Right cardiac atrium (tissue), 5 donors: ENCODE data around the gene NACC2. TPM values are rescaled to one million over a fixed set of nuclear protein-coding genes. Genes with fewer than 3 reads are reported as not detected.
"Not testable (repeated sequence)": the region's sequence is repeated elsewhere in the genome, so short reads cannot be mapped to it uniquely, and the experiment has no call there.

Experiments used
- ATAC-seq, 2 donors: fragments of 200-7000 bp; cut with Tn5 transposase; one replicate each; pipeline versions ENCODE4 v1.8.0 to v1.9.1; 2020; ENCODE audit warnings: moderate library complexity in 2 of 2, mild to moderate bottlenecking in 1 of 2
- DNase-seq, 3 donors: peaks; one replicate each; pipeline ENCODE4 v3.0.0-alpha.2; 2020
- H3K27ac ChIP-seq: one replicate; pipeline ENCODE4 v1.5.1; 2013; ENCODE audit warnings: mild to moderate bottlenecking, low read length, control low read depth, moderate library complexity
- H3K27me3 ChIP-seq: one replicate; pipeline ENCODE4 v1.6.1; 2013; ENCODE audit not compliant: control insufficient read depth, insufficient read depth
- H3K4me1 ChIP-seq: one replicate; pipeline ENCODE4 v1.6.1; 2013; ENCODE audit warnings: low read length; ENCODE audit not compliant: control insufficient read depth, insufficient read depth
- H3K4me3 ChIP-seq: one replicate; pipeline ENCODE4 v1.5.1; 2013; ENCODE audit warnings: low read length, control low read depth
- H3K9me3 ChIP-seq: one replicate; pipeline ENCODE4 v1.6.1; 2013; ENCODE audit warnings: low read length; ENCODE audit not compliant: control insufficient read depth
- WGBS: extraction: QIAGEN DNeasy Blood & Tissue Kit; methylation state at CpG from one replicate; pipeline ENCODE4 v1.1.7; 2013; 5-methylcytosine and 5-hydroxymethylcytosine counted together
- intact Hi-C, 4 donors: fragments of 100-400 bp; cut with DNase I; formaldehyde crosslinking; loops; one replicate each; pipeline versions ENCODE4 v1.11.0 to v1.14.0; 2022 to 2023
- polyA plus RNA-seq: library from polyadenylated mRNA; stranded (reverse); fragments of 200-250 nt; gene quantifications from one replicate; pipeline ENCODE4 v1.2.3, GENCODE V29; 2013
- total RNA-seq, 4 donors: library from RNA; stranded (reverse); fragmentation: NEBNext Ultra II Directional; extraction: Animal tissue kit (Norgen Biotek cat#: 25700); gene quantifications; one replicate each; pipeline ENCODE4 v1.2.1, GENCODE V29; 2021
- donor health status: healthy with polysubstance abuse.
- donor health status: DM: no; HTN: yes; CAD: no.
- donor health status: DM: no; HTN: no; CAD: no.
- donor health status: DM: no; HTN: yes; CAD: no; lungs with severe emphysema.
- donor health status: DM: yes; HTN: yes; CAD: no.

NACC2 gene
- total and polyA plus RNA-seq, 5 donors = 19.4 to 45.3 (median 34.1) TPM

DNA sequence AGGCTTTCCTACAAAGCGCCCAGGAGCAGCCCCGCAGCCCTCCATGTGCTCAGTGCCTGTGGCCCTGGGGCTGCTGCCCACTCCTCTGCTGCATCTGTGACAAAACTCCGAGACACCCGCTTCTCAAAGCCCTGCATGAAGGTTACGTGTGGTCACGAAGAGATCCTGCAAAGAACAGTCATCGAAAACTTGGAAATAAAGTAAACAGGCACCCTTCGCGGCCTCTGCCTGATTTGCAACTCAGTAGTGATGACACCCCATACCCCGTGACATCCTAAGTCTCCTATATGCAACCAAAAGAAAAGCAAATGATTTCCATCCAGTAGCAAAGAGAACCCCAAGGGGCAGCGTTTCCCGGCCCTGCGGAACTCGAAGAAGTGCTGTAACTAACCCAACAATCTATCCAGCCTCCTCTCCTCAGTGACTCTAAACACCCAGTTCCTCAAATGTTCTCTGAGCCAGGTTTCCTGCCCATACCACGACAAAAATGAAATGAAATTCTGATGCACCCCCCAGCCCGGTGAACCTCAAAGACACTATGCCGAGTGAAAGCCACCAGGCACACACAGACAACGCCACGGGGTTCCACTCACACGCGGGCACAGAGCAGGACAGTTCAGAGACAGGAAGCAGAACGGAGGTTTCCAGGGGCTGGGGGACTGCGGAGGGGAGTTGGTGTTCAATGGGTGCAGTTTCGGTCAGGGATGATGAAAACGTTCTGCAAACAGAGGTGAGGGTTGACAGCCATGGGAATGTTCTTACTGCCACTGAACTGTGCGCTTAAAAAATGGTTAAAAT, 19.0 kb downstream of the NACC2 start:
- Histone ChIP-seq H3K4me1 (no peaks in the 10 kb centered on the region), H3K4me3 (no peak overlapping the region), H3K9me3 (no peaks in the 10 kb centered on the region), H3K27ac (no peak overlapping the region), H3K27me3 (no peaks in the 10 kb centered on the region)
- DNase-seq = peak in 2 of 3 donors; percentile 29 to 57
- intact Hi-C loops = no loop called here
- no peak for ATAC-seq
- 82% methylated on average over 26 of the region's 26 CpGs for WGBS

DNA sequence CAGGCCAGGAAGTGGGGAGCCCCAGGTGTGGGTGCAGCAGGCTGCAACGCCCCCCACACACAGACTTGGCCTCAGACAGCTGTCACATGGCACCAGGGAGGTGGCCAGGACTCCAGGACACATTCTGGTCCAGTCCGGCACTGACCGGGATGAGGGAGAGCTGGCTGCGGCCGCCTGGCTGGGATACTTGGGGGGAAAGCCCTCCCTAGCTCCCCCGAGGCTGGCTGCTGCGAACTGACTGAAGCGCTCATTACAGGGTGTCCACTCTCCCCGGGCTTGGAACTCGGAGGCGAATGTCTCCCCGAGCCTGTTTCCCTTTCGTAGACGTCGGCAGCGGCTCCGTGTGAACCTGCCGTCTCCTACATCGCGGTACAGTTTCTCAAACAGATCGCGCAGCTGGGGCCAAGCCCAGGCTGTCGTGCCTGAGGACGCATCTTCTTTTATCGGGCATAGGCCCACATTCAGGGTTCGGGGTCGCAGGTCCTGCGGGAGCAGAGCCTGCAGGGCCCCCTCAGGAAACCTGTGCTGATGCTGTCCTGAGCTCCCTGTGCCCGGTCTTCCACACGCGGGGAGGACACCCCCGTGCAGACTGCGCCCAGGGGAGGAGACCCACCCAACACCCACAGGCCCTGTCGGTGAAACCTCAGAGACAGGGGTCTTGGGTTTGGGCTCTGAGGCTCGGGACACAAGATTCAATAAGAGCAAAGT, 19.8 kb downstream of the NACC2 start:
- Histone ChIP-seq H3K4me3 (no peak overlapping the region), H3K4me1 (no peaks in the 10 kb centered on the region), H3K9me3 (no peaks in the 10 kb centered on the region), H3K27ac (no peak overlapping the region), H3K27me3 (no peaks in the 10 kb centered on the region)
- WGBS = 86% methylated on average over 35 of the region's 35 CpGs
- DNase-seq (peak in 2 of 3 donors; percentile 46 to 52), ATAC-seq (peak in 1 of 2 donors; percentile 11)
- intact Hi-C loops = no loop called here

DNA sequence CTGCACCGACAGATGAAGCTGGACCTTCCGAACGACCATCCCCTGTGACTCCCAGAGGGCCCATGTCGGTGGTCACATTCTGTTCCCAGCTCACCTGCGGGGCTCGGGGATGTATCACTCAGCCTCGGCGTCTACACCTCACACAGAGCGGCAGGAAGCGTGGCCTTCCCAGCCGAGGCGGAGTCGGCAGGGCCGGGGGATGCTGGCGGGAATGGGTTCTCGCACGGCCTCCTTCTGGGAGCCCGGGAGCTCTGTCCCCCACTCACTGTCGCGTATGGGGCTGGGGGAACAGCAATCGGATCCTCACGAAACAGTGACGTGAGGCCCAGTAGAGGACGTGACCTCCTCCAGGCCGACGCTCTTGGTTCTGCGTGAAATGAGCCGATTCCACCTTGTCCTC, 20.4 kb downstream of the NACC2 start:
- DNase-seq = peak in 1 of 3 donors; percentile 43
- 90% methylated on average over 28 of the region's 28 CpGs for WGBS
- H3K4me1 ChIP-seq = no peaks in the 10 kb centered on the region
- ATAC-seq = no peak
- H3K9me3 ChIP-seq = no peaks in the 10 kb centered on the region
- H3K27me3 ChIP-seq = no peaks in the 10 kb centered on the region
- intact Hi-C loops = no loop called here
- no peak overlapping the region for H3K27ac ChIP-seq
- no peak overlapping the region for H3K4me3 ChIP-seq

DNA sequence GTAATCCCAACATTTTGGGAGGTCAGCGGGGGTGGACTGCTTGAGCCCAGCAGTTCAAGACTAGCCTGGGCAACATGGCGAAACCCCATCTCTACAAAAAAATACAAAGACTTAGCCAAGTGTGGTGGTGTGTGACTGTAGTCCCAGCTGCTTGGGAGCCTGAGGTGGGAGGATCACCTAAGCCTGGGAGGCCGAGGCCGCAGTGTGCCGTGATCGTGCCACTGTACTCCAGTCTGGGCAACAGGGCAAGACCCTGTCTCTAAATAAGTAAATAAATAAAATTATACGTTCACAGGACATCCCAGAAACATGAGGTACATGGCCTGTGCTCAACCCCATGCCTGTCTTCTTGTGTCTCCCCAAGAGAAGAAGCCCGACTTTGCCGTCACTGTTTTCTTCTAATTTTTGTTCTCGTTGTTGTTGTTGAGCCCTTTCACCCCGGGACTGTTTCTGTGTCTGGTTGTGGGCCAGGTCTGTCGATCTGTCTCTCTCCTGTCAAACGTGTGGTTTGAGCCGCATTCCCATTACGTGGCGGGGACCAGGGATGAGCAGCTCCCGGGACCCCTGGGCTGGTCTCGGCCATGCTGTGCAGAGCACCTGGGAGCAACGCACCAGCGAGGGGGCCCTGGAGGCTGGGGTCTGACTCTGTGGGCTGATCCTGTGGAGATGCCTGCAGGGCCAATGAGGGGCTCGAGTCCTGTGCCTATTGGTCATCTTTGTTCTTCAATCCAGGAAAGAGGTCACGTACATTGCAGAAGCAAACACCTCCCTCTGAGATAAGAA, 32.2 kb downstream of the NACC2 start:
- no peak for DNase-seq
- no peak overlapping the region for H3K27ac ChIP-seq
- intact Hi-C loops = no loop called here
- 91% methylated on average over 22 of the region's 22 CpGs for WGBS
- ATAC-seq = no peak
- no peaks in the 10 kb centered on the region for H3K4me1 ChIP-seq
- H3K9me3 ChIP-seq = no peaks in the 10 kb centered on the region
- no peak overlapping the region for H3K4me3 ChIP-seq
- H3K27me3 ChIP-seq = no peaks in the 10 kb centered on the region

DNA sequence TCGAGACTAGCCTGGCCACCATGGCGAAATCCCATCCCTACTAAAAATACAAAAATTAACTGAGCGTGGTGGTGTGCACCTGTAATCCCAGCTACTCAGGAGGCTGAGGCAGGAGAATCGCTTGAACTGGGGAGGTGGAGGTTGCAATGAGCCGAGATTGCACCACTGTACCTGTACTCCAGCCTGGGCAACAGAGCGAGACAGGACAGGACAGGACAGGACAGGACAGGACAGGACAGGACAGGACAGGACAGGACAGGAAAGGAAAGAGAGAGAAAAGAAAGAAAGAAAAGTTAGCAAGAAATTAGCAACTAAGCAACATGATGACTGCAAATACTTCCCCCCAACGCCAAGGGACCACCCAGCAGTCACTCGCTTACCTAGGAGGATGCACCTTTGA, 33.2 kb downstream of the NACC2 start:
- DNase-seq, H3K4me3 ChIP-seq, H3K4me1 ChIP-seq, H3K9me3 ChIP-seq, H3K27ac ChIP-seq, ATAC-seq, intact Hi-C loops, H3K27me3 ChIP-seq: not testable (repeated sequence)
- WGBS = 96% methylated on average over 8 of the region's 8 CpGs

DNA sequence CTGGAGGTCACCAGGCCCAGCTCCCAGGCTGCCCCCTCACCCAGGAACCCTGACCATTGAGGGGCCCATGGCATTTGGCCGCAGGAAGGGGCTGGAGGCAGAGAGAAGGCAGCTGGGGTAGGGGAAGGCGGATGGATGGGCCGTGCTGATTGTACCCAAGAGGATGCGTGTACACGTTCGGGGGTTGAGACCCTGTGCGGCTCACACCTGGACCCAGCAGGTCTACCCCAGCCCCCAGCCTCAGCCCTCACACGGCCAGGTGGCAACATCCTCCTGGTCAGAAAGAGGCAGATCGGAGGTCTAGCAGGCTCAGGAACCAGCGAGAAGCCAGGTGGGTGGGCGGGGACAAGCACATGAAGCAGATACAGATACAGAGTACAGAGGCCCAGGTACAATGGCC, 33.7 kb downstream of the NACC2 start:
- no peaks in the 10 kb centered on the region for H3K4me1 ChIP-seq
- WGBS = 92% methylated on average over 11 of the region's 11 CpGs
- no peak for DNase-seq
- no peaks in the 10 kb centered on the region for H3K27me3 ChIP-seq
- intact Hi-C loops = no loop called here
- no peaks in the 10 kb centered on the region for H3K9me3 ChIP-seq
- no peak for ATAC-seq
- H3K4me3 ChIP-seq = no peak overlapping the region
- no peak overlapping the region for H3K27ac ChIP-seq

DNA sequence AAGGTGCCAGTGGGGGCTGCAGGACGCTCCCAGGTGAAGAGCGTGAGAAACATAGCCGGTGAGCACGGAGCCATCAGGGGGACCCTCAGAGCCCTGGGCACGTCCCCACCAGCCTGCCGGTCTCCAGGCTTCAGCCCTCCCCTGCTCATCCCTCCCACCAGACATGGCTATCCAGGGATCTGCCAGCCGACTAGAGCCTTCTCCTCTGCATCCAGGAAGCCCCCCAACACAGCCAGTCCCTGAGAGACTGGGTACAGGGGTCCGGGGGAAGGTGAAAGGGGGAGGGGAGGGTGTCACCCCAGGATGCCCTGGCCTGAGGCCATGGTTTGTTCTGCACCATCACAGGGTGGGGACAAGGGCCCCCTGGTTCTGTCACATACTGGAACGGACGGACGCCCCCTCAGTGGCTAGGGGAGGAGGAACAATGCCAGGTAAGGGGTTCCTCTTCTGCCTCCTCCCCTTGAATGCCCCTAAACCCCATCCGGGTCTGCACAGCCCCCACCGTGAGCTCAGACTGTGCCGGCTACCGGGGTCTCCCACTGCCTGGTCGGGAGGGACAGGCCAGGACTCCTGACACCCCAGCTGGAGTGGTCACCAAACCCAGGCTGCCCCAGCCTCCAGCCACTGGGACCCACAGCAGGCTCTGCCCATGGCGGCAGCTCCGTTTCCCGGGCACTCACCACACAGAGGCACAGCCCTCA, 34.3 kb downstream of the NACC2 start:
- H3K9me3 ChIP-seq = no peaks in the 10 kb centered on the region
- 87% methylated on average over 19 of the region's 19 CpGs for WGBS
- H3K27me3 ChIP-seq = no peaks in the 10 kb centered on the region
- DNase-seq (no peak), ATAC-seq (no peak)
- no peaks in the 10 kb centered on the region for H3K4me1 ChIP-seq
- H3K27ac ChIP-seq = no peak overlapping the region
- intact Hi-C loops = no loop called here
- no peak overlapping the region for H3K4me3 ChIP-seq

DNA sequence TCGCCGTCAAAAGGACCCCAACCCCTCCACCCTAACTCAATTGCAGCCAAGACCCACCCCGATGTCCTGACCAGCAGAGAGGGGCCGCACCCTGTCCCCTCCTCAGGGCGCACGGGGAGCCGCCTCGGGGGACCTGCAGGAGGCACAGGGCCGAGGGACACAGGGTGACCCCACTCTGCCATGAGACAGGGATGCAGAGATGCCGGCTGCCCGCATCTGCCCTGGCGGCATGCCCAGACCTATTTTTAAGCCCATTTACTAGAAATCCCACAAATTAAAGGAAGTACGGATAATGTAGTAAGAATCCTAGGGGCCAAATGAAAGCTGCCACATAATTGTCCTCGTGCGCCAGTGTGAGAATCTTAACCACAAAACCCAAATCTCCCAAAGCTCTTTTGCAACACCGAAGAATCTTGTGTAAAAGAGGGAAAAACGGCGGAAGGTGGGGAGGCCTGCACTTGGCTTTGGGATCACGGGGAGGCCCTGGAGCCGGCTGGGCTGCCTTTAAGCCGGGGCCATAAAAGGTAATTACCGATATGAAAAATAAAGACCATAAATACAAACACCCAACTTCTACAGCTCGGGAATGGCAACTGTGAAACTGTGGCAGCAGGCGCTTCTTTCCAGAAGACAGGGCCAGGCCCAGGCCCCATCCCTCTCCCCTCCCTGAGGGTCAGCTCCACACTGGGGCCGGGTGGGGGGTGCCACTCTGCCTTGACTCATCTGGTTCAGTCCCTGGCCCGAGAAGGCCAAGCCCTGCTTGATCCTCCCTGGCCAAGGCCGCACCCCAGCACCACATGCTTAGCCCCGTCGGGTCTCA, 35.0 kb downstream of the NACC2 start:
- H3K27ac ChIP-seq = no peak overlapping the region
- intact Hi-C loops = no loop called here
- DNase-seq = no peak
- no peaks in the 10 kb centered on the region for H3K9me3 ChIP-seq
- no peak for ATAC-seq
- H3K4me3 ChIP-seq = no peak overlapping the region
- H3K27me3 ChIP-seq = no peaks in the 10 kb centered on the region
- WGBS = 83% methylated on average over 29 of the region's 29 CpGs
- H3K4me1 ChIP-seq = no peaks in the 10 kb centered on the region

DNA sequence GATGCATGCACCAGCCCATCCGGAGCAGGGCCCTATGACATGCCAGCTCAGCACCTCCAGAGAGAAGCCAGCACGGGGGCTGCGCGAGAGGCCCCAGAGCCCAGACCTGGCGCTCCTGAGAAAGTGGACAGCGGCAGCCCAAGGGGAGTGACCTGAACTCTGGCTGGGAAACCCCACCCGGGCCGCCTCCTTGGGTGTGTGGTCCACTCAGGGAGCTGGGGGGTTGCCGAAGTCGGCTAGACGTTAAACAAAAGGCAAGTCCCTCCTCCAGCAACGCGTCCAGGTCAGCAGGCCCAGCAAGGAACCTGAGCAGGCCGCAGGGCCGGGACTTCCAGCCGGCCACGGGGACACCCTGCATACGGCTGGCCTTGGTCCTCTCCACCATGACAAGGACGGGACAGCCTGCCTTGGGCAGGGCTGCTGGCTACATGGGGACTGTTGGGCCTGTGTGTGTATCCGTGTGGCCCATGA, 35.7 kb downstream of the NACC2 start:
- ATAC-seq (no peak), DNase-seq (no peak)
- intact Hi-C loops = no loop called here
- Histone ChIP-seq H3K4me1 (no peaks in the 10 kb centered on the region), H3K4me3 (no peak overlapping the region), H3K27ac (no peak overlapping the region), H3K27me3 (no peaks in the 10 kb centered on the region), H3K9me3 (no peaks in the 10 kb centered on the region)
- 84% methylated on average over 20 of the region's 20 CpGs for WGBS

DNA sequence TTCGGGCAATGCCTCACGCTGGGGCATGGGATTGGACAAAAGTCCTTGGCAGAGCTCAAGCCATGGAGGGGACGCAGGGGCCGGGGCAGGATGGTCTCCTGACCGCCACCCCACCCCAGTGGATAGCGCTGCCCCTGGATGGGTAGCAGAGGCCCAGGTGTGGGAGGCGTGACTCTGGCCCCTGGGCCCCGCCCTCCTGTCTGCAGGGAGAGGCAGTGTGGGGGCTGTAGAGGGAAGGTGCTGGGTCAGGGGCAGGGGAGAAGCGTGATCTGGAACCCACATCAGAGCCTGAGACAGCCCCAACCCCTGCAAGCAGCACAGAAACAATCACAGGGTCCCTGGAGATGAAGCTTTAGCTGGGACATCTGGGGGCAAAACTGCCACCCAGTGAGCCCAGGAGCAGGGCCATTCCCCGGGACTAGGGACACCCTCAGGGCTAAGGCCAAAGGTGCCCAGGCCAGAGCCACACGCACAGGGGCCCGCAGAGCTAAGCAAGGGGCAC, 36.2 kb downstream of the NACC2 start:
- no peaks in the 10 kb centered on the region for H3K27me3 ChIP-seq
- ATAC-seq (no peak), DNase-seq (no peak)
- no peak overlapping the region for H3K27ac ChIP-seq
- no peaks in the 10 kb centered on the region for H3K9me3 ChIP-seq
- H3K4me3 ChIP-seq = no peak overlapping the region
- peaks cover 4% of the 10 kb centered on the region for H3K4me1 ChIP-seq
- intact Hi-C loops = no loop called here
- 93% methylated on average over 12 of the region's 12 CpGs for WGBS
